Medulla oblongata (tissue), 1 donor: ENCODE data around the gene CCNJ.
"Not testable (repeated sequence)": the region's sequence is repeated elsewhere in the genome, so short reads cannot be mapped to it uniquely, and the experiment has no call there.

ENCODE experiments used
- DNase-seq: peaks from one replicate; pipeline ENCODE4 v3.0.0-alpha.2; 2015; ENCODE audit errors: extremely low spot score

CCNJ gene, protein sequence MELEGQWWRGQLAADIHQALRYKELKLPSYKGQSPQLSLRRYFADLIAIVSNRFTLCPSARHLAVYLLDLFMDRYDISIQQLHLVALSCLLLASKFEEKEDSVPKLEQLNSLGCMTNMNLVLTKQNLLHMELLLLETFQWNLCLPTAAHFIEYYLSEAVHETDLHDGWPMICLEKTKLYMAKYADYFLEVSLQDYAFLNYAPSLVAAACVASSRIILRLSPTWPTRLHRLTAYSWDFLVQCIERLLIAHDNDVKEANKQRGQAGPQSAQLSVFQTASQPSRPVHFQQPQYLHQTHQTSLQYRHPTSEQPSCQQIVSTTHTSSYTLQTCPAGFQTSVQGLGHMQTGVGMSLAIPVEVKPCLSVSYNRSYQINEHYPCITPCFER

DNA sequence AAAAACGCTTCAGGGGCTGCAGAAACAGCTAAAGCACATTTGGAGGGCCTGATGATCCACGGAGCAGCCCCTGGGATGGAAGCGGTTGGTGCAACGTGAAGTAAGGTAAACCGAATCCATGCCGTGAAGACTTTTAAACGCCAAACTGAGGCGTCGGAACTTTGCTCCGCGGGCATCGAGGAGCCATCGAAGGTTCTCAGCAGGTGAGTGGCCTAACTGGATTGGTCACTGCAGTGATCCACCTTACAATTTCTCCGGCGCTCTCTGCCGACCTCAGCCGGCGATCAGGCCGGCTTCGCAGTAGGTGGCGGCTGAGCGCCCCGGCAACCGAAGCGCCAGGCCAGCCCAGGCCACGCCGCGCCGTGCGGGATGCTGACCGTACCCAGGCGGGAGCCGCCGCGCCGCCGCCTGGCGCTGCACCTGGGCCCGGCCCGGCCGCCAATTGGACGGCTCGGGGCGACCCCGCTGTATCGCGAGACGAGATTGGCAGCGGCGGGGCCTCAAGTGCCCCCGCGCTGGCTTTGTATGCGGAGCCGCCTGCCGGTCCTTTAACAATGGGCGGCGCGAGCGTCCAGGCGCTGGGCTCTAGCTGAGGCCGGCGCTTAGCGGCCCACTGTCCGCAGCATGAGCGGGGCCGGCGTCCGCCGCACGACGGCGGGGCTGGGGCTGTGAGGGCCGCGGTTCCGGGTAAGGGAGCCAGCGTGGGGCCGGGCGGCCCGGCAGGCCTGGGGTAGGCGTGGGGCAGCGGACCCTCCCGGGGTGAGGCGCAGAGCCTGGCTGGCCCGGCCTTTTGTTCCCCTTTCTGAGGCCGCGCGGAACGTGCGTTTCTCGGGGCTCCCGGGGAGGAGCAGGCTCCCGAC is at the start of gene CCNJ:
TSS of gene CCNJ (plus strand) at position 551 of the 860 bp plus-strand sequence. CDS start 811 bp downstream, outside the sequence.
- DNase-seq: peak; percentile 89

DNA sequence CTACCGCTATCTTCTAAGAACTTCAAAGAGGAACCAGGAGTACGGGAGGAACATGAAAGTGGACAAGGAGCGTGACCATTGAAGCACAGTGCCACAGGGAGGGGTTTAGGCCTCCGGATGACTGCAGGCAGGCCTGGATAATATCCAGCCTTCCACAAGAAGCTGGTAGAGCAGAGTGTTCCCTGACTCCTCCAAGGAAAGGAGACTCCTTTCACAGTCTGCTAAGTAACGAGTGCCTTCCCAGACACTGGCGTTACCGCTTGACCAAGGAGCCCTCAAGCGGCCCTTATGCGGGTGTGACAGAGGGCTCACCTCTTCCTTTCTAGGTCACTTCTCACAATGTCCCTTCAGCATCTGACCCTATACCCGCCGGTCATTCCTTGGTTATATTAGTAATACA is 49.0 kb upstream of the CCNJ start:
- DNase-seq: not testable (repeated sequence)

DNA sequence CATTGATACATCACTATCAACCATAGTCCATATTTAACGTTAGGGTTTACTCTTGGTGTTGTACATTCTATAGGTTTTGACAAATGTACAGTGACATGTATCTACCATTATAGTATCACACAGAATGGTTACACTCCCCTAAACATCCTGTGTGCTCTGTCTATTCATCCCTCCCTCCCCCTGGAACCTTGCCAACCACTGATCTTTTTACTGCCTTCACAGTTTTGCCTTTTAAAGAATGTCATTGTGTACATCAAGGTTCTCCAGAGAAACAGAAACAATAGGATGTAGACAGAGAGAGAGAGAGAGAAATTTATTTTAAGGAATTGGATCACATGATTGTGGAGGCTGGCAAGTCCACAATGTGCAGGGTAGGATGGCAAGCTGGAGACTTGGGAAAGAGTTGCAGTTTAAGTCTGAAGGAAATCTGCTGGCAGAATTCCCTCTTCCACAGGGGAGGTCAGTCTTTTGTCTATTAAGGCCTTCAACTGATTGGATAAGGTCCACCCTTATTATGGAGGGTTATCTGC is 45.1 kb upstream of the CCNJ start:
- DNase-seq: no peak

DNA sequence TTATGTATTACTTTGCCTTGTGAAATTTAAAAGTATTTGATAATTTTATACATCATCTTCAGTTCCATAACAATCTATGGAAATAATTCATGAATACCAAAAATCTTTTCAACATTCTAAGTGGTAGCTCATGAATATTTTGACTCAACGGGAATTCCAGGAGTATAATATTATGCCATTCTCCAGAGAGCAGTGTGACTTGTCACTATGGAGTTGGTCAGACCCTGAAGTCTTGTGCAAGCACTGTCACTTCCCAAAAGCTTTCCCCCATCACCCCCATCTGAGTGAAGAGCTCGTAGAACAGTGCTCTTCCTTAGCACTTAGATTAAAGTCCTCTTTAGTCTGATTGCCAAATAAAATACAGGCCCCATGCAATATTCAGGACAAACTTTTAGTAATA is 29.4 kb upstream of the CCNJ start:
- no peak for DNase-seq

DNA sequence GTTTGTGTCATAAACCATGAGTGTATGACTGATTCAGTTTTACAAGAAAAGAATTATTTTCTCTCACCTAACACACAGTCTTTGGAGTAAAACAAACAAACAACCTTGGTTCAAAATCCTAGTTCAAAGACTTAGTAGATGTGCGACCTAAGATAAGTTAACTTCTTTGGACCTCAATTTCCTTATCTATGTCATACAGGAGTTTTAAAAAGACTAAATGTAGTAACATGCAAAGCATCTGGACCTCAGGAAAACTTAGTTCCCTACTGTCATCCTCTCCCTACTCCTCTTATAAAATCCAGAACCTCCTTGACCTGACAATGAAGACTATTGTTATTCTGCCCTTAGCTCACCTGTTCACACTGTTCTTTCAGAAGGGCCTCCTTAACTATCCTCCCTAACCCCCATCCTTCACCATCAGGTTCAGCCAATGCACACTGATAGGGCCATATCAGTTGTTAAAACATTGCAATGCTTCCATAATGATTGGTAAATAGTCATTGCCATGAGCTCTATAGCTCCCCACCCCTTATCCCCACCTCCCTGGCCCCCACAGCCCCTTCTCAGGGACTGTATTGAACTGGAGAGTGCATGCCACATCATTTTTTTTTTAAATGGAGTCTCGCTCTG is 28.8 kb upstream of the CCNJ start:
- no peak for DNase-seq

DNA sequence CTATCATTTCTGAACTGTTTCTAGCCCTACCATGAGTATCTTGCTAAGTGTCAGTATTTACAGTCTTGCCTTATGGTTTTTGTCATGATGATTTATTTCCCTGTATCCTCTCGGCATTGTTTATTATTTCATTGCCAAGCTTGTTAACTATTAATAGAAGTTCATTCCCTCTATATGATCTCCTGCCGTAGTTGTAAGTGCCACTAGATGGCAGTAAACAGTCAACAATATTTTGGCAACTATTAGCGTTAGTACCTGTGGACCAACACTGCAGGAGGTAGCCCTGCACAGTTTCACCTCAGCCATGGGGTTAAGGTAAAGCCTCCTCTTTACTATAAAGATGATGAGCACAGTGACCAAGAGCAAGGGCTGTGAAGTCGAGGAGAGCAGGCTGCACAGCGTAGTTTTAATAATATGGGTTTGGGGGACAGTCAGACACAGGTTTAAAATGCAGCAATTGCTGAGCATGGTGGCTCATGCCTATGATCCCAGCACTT is 26.1 kb upstream of the CCNJ start:
- DNase-seq: peak; percentile 61

DNA sequence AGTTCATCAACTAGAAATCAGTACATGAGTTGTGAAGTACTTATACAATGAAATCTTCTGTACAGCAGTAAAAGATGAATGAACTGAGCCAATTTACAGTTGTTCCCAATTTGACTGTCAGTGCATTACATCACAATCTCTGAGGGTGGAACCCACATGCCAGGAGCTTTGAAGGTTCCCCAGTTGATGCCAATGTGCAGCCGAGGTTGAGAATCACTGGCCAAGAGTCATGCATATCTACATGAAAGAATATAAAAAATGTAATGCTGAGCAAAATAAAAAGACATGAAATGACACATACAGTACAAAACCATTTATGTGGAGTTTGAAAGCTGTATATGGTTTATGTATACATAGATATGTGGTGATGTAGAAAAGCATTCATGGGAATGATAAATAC is 22.1 kb upstream of the CCNJ start:
- no peak for DNase-seq

DNA sequence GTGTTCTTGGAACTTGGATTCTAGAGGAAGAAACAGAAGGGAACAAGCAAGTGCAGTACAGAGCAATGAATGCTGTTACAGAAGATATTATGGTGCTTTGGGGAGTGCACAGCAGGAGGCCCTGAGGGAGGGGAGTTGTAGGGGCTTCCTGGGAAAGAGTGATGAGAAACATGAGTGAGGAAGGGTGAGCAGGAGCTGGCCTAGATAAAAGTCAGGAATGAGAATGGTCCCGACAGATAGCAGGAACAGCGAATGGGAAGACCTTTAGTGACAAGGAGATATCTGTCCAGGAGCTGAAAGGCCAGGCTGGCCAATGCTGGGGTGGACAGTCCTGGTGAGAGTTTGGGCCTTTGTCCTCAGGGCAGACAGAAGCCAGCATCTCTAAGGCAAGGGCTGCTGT is 20.6 kb upstream of the CCNJ start:
- no peak for DNase-seq

DNA sequence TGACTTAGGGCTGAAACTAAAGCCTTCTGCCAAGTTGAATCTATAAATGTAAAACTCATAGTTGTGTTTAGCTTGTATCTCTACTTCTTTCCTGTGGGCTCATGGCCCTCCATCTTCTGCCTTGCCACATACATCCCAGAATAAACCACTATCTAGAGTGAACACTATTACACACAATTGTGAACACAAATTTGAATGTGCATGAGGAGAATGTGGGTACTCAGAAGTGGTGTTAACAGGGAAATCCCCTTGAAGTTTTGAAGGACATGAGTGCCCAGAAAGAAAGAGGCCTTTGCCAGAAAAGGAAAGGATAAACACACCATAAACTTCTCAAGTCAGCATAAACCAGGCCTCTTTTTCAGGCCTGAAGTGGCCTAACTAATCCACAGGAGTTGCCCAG is 20.2 kb upstream of the CCNJ start:
- DNase-seq: no peak

DNA sequence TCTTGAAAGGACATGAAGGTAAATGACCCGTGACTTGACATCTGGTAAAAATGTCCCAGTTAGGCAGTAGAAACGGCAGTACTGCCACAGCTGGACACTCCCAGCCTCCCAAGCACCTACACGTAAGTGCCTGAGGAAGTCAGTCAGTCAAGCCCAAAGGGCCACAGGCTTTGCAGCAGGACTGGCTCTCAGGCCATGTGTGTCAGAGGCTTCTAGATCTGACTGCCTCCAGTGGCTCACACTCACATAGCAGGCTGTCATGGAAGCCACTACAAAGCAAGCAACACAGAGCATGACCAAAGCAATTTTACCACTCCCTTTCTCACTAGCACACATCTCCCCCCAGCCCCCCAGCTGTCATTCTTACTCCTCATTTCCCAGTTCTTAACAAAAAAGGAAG is 17.8 kb upstream of the CCNJ start:
- no peak for DNase-seq

DNA sequence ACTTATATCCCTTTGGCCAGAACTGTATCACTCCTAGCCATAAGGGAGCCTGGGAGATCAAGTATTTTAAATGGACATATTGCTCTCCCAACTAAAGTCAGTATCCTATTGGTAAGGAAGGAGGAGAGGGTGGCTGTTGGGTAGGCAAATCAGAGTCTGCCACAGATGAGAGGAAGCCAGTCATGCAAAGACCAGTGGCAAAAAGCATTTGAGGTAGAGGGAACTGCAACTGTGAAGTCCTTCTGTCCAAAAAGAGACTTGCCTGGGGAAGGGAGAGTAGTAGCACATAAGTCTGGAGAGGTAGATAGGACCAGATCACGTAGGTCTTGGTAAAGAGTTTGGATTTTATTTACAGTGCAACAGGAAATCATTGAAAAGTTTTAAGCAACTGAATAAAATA is 8.8 kb upstream of the CCNJ start:
- DNase-seq: no peak

DNA sequence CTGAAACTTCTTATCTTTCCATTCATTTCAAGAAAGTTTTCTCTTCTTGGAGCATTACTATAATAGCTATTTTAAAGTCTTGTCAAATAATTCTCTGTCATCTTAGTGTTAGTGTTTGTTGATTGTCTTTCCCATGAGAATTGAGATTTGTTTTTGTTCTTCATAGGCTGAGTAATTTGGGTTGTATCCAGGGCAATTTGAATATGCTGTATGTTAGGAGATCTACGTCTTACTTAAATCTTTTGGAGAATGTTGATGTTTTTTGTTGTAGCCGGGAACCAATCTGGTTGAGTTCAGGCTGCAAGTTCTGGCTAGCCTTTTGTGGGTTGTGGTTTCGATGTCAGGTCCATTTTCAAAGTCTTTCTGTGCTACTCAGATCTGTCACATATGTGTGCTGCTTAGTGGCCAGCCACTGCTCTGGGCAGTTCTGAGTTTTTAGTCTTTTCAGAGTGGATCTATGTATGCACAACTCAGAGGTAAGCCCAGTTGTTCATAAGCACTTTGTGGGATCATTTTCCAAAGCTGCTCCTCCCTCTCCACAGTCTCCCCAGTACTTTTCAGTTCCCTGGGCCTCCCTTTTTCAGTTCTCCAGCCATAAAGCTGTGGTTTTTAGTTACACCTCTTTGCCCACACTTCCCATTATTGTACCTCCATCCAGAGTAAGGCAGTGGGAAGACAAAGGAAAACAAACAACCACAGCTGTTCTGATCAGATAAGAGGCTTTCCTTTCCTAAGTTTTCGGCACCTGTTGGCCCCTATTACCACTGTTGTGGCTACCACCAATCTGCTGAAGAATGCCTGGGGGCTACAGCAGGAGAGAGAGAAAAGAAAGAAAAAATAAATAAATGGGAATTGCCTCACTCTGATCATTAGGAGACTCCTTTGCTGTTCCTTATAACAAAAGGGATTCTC is 4.7 kb upstream of the CCNJ start:
- no peak for DNase-seq

DNA sequence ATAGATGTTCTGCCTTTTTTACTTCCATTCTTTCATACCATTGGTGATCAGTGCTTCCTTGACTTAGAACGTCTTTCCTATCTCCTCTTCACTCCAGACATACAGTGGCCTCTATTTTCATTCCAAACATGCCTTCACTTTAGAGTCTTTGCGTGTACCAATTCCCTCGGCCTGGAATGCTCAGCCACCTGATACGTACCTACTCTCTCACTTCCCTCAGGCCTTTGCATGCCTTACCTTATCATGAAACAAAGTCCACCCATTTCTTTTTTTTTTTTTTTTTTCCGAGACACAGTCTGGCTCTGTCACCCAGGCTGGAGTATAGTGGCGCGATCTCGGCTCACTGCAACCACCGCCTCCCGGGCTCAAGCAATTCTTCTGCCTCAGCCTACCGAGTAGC is 2.2 kb upstream of the CCNJ start:
- DNase-seq: no peak

DNA sequence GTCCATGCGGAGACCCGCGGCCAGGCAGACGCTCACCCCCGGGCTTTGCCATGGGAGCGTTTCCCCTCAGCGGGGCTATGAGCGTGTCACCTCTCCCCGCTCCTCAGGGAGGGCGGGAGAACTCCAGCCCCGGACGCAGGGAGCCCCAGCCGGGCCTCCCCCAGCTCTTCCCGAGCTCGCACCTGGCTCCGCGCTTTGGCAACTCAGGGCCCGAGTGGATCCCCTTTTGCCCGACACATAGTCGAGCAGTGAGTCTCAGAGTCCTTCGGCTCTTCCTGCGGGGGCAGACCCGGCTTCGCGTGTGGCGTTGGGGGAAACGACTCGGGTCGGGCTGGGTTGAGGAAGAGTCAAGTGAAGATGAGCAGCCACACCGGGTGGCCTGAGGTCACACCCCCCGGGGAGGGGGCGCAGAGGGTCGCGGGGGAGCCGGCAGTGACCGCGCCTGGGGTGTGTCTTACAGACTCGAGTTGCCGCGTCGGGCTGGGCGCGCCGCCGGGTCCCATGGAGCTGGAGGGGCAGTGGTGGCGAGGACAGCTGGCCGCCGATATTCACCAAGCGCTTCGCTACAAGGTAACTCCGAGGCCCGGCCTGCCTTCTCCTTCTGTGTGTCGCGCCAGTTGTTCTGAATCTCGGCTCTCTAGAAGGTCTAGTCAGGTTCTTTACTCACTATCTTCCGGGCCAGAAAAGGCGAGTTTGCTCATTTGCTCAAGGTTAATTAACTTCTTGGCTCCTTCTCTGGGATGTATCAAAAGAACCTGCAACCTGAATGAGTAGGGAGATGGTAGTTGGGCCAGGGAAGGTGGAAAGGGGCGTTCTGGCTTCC is 721 bp downstream of the CCNJ start:
- DNase-seq: peak; percentile 42

DNA sequence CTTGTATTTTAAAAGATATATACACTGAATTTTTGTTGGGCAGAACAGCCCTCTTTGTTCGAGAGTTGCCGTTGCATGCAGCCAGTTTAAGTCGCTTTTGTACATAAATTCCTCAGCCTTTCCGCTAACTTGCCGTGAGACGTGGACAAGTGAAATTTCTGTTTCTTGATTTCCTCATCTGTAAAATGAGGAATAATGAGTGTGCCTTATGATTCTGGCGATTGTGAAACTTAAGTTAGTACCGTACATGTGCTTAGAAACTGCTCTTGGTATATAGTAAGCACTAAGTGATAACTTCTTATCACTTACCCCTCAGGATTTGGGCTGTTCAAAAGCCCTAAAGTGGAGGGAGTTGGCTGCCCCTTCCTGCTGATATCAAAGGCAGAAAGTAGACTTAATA is 1.4 kb downstream of the CCNJ start:
- peak; percentile 20 for DNase-seq

DNA sequence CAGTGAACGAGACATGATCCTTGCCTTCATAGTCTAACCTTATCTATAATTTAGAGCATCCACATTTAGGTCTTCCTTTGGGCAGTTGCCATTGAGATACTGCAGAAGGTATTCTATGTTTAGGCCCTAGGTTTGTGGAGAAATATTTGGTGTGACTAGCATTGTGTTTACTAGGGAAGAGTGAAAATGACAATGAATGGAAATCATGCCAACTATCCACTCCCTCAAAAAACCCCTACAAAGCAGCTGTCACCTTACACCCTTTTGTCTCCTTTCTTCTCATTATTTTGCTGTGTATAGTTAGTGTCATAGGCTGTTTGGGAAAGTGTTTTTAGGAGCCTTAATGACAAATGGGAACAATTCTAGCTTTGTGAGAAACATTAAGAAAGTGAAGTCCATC is 3.2 kb downstream of the CCNJ start:
- DNase-seq: no peak

DNA sequence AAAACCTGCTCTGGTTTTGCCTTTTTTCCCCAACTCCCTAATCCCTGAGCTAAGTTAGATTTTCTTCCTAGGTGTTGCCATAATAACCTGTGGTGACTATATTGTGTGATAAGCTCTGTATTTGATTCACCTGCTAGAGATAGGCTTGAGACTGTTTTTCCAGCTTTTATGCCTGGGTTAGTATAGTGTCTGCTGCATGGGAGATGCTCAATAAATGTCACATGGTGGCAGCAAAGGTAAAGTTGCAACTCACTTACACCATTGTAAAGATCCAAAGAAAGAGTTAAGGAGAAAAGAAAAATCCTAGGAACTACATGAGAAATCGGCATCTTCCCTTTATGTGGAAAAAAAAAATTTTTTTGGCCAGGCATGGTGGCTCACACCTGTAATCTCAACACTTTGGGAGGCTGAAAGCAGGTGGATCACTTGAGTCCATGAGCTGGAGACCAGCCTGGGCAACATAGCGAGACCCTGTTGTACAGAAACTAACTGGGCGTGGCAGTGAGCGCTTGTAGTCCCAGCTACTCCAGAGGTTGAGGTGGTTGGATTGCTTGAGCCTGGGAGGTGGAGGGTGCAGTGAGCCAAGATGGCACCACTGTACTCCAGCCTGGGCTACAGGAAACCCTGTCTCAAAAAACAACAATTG is 3.7 kb downstream of the CCNJ start:
- DNase-seq: no peak

DNA sequence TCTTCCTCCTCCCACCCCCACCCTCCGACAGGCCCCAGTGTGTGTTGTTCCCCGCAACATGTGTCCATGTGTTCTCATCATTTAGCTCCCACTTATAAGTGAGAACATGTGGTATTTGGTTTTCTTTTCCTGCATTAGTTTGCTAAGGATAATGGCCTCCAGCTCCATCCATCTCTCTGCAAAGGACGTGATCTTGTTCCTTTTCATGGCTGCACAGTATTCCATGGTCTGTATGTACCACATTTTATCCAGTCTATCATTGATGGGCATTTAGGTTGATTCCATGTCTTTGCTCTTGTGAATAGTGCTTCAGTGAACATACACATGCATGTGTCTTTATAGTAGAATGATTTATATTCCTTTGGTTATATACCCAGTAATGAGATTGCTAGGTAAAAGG is 4.5 kb downstream of the CCNJ start:
- DNase-seq: not testable (repeated sequence)

DNA sequence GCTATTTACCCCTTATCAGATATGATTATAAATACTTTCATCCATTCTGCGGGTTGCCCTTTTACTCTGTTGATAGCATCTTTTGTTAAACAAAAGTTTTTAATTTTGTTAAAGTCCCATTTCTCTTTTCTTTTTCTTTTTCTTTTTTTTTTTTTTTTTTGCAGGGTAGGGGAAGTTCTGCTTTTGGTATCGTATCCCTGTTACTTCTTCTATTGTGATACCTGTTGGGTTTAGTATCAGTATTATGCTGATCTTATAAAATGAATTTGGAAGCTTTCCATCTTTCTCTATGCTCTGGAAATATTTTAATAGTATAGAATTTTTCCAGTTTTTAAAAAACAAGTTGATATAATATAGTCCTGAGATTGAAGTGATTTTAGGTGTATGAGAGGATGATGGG is 6.0 kb downstream of the CCNJ start:
- DNase-seq: no peak

DNA sequence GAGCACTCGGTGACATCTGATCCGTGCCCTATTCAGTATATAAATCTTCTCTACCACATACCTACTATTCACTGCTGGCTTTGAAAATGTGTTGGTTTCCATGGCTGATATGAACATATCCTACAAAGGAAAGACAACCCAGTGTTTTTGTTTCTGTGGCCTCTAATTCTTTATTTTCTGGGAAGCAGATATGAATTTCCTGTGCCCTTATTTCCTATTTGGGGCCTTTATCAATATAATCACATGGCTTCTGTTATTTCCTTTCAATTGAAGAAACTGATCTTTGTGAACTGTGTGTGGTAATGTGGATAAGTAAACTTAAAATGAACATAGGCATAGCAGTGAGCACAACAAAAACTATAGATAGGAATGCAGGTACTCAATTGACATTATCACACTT is 10.6 kb downstream of the CCNJ start:
- no peak for DNase-seq
